Upper lobe of right lung (tissue), 1 donor: Measurements from ENCODE around the gene BTN2A1. TPM values are rescaled to one million over a fixed set of nuclear protein-coding genes. Genes with fewer than 3 reads are reported as not detected.

Source experiments
- ATAC-seq: fragments of 200-7000 bp; cut with Tn5 transposase; one replicate; pipeline ENCODE4 v1.9.1; 2020; ENCODE audit warnings: mild to moderate bottlenecking, moderate library complexity
- DNase-seq: peaks from one replicate; pipeline ENCODE4 v3.0.0-alpha.2; 2020
- H3K27ac ChIP-seq: fragments of 200-600 bp; one replicate; pipeline ENCODE4 v1.8.0; 2022
- H3K27me3 ChIP-seq: fragments of 200-600 bp; one replicate; pipeline ENCODE4 v1.8.0; 2022; ENCODE audit warnings: mild to moderate bottlenecking
- H3K36me3 ChIP-seq: fragments of 200-600 bp; one replicate; pipeline ENCODE4 v1.8.0; 2022
- H3K4me1 ChIP-seq: fragments of 200-600 bp; one replicate; pipeline ENCODE4 v1.8.0; 2022
- H3K4me3 ChIP-seq: fragments of 200-600 bp; one replicate; pipeline ENCODE4 v1.8.0; 2022; ENCODE audit warnings: mild to moderate bottlenecking
- H3K9me3 ChIP-seq: fragments of 200-600 bp; one replicate; pipeline ENCODE4 v1.8.0; 2022
- intact Hi-C: fragments of 100-400 bp; cut with DNase I; formaldehyde crosslinking; loops from one replicate; pipeline ENCODE4 v1.11.0; 2022
- total RNA-seq: library from RNA; stranded (reverse); fragmentation: NEBNext Ultra II Directional; extraction: Animal tissue kit (Norgen Biotek cat#: 25700); gene quantifications from one replicate; pipeline ENCODE4 v1.2.1, GENCODE V29; 2021
- TF ChIP-seq, protein P1 (sequence below): fragments of 200-600 bp; IDR thresholded peaks from one replicate; pipeline ENCODE4 v1.8.0; 2022; ENCODE audit warnings: antibody characterized with exemption
- donor health status: DM: no; HTN: yes; CAD: no; lungs with severe emphysema.

Gene BTN2A1
- total RNA-seq, 1 donor from 2014 or later = 26.3 TPM

DNA sequence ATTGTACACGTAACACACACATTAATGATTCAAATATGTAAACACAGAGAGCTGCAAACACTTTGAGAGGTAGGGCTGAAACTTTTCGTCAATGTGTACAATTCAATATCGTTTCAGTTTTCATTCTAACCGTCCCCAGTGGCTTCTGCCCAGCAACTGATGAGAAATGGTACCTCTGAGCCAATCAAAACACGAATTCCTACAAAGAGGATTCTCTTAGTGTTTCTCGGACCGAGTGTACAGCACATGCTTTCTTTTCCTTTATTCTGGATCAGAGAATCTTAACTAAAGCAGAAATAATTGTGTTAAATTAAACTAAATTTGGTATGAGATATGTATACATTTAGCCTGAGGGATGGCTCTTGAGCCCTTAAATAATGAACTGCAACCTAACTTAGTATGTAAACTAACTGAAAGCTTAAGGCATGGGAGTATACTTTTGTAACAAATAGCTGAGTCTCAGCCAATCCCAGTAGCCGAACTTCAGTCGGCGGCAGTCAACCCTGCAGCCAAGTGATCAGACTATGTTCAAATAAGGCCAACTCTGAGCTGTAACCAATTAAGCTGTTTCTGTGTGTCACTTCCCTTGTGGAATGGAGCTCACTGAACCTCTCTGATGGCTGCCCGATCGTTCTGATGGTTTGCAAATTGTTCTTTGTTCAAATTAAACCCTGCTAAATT is 16.1 kb downstream of the BTN2A1 start:
- Histone ChIP-seq H3K27ac (peak overlapping the region; percentile 91), H3K4me3 (peak overlapping the region; percentile 61), H3K36me3 (peaks cover 7% of the 10 kb centered on the region), H3K27me3 (no peaks in the 10 kb centered on the region), H3K4me1 (peaks cover 20% of the 10 kb centered on the region), H3K9me3 (no peaks in the 10 kb centered on the region)
- intact Hi-C loops = no loop called here
- DNase-seq (peak; percentile 85), ATAC-seq (peak; percentile 96)
- TF ChIP-seq, protein P1, sequence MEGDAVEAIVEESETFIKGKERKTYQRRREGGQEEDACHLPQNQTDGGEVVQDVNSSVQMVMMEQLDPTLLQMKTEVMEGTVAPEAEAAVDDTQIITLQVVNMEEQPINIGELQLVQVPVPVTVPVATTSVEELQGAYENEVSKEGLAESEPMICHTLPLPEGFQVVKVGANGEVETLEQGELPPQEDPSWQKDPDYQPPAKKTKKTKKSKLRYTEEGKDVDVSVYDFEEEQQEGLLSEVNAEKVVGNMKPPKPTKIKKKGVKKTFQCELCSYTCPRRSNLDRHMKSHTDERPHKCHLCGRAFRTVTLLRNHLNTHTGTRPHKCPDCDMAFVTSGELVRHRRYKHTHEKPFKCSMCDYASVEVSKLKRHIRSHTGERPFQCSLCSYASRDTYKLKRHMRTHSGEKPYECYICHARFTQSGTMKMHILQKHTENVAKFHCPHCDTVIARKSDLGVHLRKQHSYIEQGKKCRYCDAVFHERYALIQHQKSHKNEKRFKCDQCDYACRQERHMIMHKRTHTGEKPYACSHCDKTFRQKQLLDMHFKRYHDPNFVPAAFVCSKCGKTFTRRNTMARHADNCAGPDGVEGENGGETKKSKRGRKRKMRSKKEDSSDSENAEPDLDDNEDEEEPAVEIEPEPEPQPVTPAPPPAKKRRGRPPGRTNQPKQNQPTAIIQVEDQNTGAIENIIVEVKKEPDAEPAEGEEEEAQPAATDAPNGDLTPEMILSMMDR = no peak

DNA sequence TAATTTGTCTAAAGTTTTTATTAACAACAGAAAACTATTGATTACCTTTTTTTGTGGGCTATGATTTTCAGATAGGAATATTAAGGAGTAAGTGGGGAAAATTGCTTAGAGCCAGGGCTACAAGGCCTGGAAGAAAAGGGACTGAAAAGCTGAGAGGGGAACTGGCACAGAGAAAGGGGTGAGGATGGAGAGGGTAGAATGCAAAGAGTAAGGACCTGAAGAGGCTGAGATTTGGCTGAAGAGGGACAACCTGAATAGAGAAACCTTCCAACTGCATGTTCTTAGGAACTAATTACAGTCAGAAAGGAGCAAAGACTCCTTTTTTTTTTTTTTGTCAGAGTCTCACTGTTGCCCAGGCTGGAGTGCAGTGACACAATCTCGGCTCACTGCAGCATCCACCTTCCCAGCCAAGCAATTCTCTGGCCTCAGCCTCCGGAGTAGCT is 16.7 kb downstream of the BTN2A1 start:
- Histone ChIP-seq H3K27me3 (no peaks in the 10 kb centered on the region), H3K9me3 (no peaks in the 10 kb centered on the region), H3K4me3 (peak overlapping the region; percentile 61), H3K36me3 (peaks cover 2% of the 10 kb centered on the region), H3K27ac (peak overlapping the region; percentile 91), H3K4me1 (peaks cover 20% of the 10 kb centered on the region)
- intact Hi-C loops = no loop called here
- TF ChIP-seq, protein P1 = no peak
- DNase-seq (no peak), ATAC-seq (no peak)

DNA sequence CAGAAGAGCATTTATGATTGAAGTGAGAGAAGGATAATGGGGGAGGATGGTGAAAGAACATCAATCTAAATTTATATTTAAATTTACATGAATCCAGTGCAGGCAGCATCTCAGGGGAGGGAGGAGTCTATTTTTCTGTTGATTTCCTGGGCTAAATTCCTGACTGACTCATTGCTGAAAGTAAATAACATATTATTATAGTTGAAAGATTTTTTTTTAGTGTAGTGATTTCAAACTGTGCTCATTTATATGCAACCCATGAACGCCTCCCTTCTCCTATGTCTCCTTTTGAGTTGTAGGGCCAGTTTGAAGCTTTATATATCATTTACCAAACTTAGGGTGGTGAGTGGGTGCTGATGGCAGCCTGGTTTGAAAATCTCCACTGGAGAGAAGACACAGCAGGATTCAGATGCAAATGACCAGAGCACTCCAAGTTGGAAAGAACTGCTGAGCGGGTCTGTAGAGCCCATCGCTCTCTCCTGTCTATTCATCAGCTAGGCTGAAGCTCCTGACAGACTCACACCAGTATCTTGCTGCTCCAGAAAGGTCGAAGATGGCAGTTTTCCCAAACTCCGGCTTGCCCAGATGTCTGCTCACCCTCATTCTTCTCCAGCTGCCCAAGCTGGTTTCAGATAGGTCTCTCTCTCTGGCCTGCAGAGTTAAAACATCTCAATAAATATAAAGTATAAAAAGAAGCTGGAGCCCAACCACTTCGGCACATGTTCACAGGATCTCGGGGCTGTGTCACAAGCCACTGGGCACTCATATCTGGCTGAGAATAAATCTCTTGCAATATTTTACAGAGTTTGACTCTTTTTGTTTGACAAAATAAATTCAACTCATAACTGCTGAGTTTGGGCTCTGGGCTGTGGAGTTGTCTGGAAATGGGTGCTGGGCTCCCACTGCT is 18.3 kb downstream of the BTN2A1 start:
- TF ChIP-seq, protein P1 = no peak
- DNase-seq = no peak
- Histone ChIP-seq H3K4me3 (no peak overlapping the region), H3K4me1 (peaks cover 20% of the 10 kb centered on the region), H3K9me3 (no peaks in the 10 kb centered on the region), H3K36me3 (no peaks in the 10 kb centered on the region), H3K27me3 (no peaks in the 10 kb centered on the region), H3K27ac (no peak overlapping the region)
- ATAC-seq = no peak
- intact Hi-C loops = no loop called here

DNA sequence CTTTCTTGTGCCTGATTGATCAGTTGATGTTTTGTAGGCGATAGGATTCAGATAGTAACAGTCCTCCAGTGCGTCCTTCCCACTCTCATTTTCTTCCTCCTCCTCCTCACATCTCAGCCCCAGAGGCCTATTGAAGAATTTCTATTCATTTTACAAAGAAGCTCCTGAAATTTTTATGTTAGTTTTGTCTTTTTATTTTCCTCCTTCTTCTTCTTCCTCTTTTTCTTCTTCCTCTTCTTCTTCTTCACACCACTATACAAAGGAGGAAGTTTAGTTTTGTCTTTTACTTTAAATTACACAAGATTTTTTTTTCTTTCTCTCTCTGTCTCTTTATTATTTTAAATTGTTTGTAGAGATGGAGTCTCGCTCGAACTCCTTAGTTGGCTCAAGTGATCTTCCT is 19.1 kb downstream of the BTN2A1 start:
- Histone ChIP-seq H3K4me1 (peaks cover 20% of the 10 kb centered on the region), H3K9me3 (no peaks in the 10 kb centered on the region), H3K27ac (no peak overlapping the region), H3K36me3 (no peaks in the 10 kb centered on the region), H3K4me3 (no peak overlapping the region), H3K27me3 (no peaks in the 10 kb centered on the region)
- TF ChIP-seq, protein P1 = no peak
- no peak for DNase-seq
- intact Hi-C loops = no loop called here
- ATAC-seq = no peak

DNA sequence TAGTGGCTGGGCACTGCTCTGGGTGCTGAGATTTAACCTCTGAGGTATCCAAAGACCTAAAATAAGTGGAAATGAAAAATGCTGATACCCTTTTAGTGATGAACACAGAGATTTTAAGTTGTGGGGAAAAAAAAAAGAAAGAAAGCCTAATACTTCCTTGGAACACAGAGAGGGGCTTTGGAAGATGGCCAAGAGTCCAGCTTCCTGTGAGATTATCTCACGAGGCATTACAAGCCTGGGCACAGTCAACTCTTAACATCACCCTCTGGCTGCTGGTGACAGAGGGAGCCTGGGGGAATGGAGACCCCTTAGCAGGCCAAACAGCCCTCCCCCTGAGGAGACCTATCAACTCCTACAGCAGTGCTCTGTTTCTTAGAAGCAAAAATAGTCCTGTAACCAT is 19.7 kb downstream of the BTN2A1 start:
- H3K4me1 ChIP-seq = peaks cover 20% of the 10 kb centered on the region
- ATAC-seq (no peak), DNase-seq (no peak)
- no peak overlapping the region for H3K4me3 ChIP-seq
- no peaks in the 10 kb centered on the region for H3K27me3 ChIP-seq
- peak overlapping the region; percentile 20 for H3K27ac ChIP-seq
- no peaks in the 10 kb centered on the region for H3K9me3 ChIP-seq
- TF ChIP-seq, protein P1 = no peak
- H3K36me3 ChIP-seq = no peaks in the 10 kb centered on the region
- intact Hi-C loops = no loop called here
